ENCODE results near the gene LLGL2. TPM values are rescaled to one million over a fixed set of nuclear protein-coding genes. Genes with fewer than 3 reads are reported as not detected.

LLGL2 gene
- total RNA-seq, 1 donor from 2014 or later: 34.4 TPM

- Mint-ChIP-seq H3K36me3 (ENCODE audit: low read depth, unreplicated experiment) (peaks cover 10% of the 10 kb centered on the region), H3K9me3 (ENCODE audit: unreplicated experiment) (no peaks in the 10 kb centered on the region), H3K4me3 (ENCODE audit: unreplicated experiment) (no peak overlapping the region), H3K27me3 (ENCODE audit: unreplicated experiment) (peaks cover 4% of the 10 kb centered on the region), H3K4me1 (ENCODE audit: unreplicated experiment) (no peaks in the 10 kb centered on the region), H3K27ac (ENCODE audit: unreplicated experiment) (no peak overlapping the region)
- no peak for TF ChIP-seq CTCF (IDR thresholded peaks at IDR 0.05; ENCODE audit: unreplicated experiment)
- DNase-seq (ENCODE audit: low spot score): no peak
These were observed 37.7 kb downstream of the LLGL2 start for GRCh38 chr17:75563063-75563758.

GRCh38 chr17:75564195-75564594, 38.7 kb downstream of the LLGL2 start:
- H3K4me3 Mint-ChIP-seq (ENCODE audit: unreplicated experiment): no peak overlapping the region

GRCh38 chr17:75565066-75565465, 39.6 kb downstream of the LLGL2 start:
- Mint-ChIP-seq H3K4me1 (ENCODE audit: unreplicated experiment) (no peaks in the 10 kb centered on the region), H3K27ac (ENCODE audit: unreplicated experiment) (no peak overlapping the region), H3K36me3 (ENCODE audit: low read depth, unreplicated experiment) (peaks cover 10% of the 10 kb centered on the region), H3K9me3 (ENCODE audit: unreplicated experiment) (no peaks in the 10 kb centered on the region), H3K27me3 (ENCODE audit: unreplicated experiment) (peaks cover 9% of the 10 kb centered on the region), H3K4me3 (ENCODE audit: unreplicated experiment) (no peak overlapping the region)
- TF ChIP-seq CTCF (IDR thresholded peaks at IDR 0.05; ENCODE audit: unreplicated experiment): no peak
- no peak for DNase-seq (ENCODE audit: low spot score)

More at GRCh38 chr17:75564195-75564594, 38.7 kb downstream of the LLGL2 start:
- no peak for TF ChIP-seq CTCF (IDR thresholded peaks at IDR 0.05; ENCODE audit: unreplicated experiment)
- Mint-ChIP-seq H3K27ac (ENCODE audit: unreplicated experiment) (no peak overlapping the region), H3K27me3 (ENCODE audit: unreplicated experiment) (peaks cover 5% of the 10 kb centered on the region), H3K4me1 (ENCODE audit: unreplicated experiment) (no peaks in the 10 kb centered on the region), H3K9me3 (ENCODE audit: unreplicated experiment) (no peaks in the 10 kb centered on the region), H3K36me3 (ENCODE audit: low read depth, unreplicated experiment) (peaks cover 10% of the 10 kb centered on the region)
- DNase-seq (ENCODE audit: low spot score): no peak

GRCh38 chr17:75565618-75566017, 40.1 kb downstream of the LLGL2 start:
- no peaks in the 10 kb centered on the region for H3K9me3 Mint-ChIP-seq (ENCODE audit: unreplicated experiment)
- TF ChIP-seq CTCF (IDR thresholded peaks at IDR 0.05; ENCODE audit: unreplicated experiment): no peak
- no peak for DNase-seq (ENCODE audit: low spot score)
- H3K27ac Mint-ChIP-seq (ENCODE audit: unreplicated experiment): no peak overlapping the region
- no peaks in the 10 kb centered on the region for H3K4me1 Mint-ChIP-seq (ENCODE audit: unreplicated experiment)
- H3K36me3 Mint-ChIP-seq (ENCODE audit: low read depth, unreplicated experiment): peaks cover 10% of the 10 kb centered on the region
- peak overlapping the region; percentile 21 for H3K4me3 Mint-ChIP-seq (ENCODE audit: unreplicated experiment)
- peaks cover 9% of the 10 kb centered on the region for H3K27me3 Mint-ChIP-seq (ENCODE audit: unreplicated experiment)

GRCh38 chr17:75566416-75566815, 40.9 kb downstream of the LLGL2 start:
- TF ChIP-seq CTCF (IDR thresholded peaks at IDR 0.05; ENCODE audit: unreplicated experiment): no peak
- Mint-ChIP-seq H3K27me3 (ENCODE audit: unreplicated experiment) (peaks cover 7% of the 10 kb centered on the region), H3K36me3 (ENCODE audit: low read depth, unreplicated experiment) (peaks cover 10% of the 10 kb centered on the region), H3K9me3 (ENCODE audit: unreplicated experiment) (no peaks in the 10 kb centered on the region), H3K4me3 (ENCODE audit: unreplicated experiment) (no peak overlapping the region), H3K4me1 (ENCODE audit: unreplicated experiment) (no peaks in the 10 kb centered on the region), H3K27ac (ENCODE audit: unreplicated experiment) (no peak overlapping the region)
- no peak for DNase-seq (ENCODE audit: low spot score)

Data from endothelial cell (in vitro differentiated cells).